Mucosa of descending colon (tissue), 3 donors: ENCODE measurements around the gene LLCFC1. TPM values are rescaled to one million over a fixed set of nuclear protein-coding genes. Genes with fewer than 3 reads are reported as not detected.

Source experiments
- ATAC-seq: fragments of 200-7000 bp; cut with Tn5 transposase; one replicate; pipeline ENCODE4 v1.9.1; 2020; ENCODE audit warnings: mild to moderate bottlenecking, moderate library complexity
- DNase-seq, 3 donors: peaks; one replicate each; pipeline ENCODE4 v3.0.0-alpha.2; 2020
- H3K36me3 ChIP-seq: fragments of 200-600 bp; one replicate; pipeline ENCODE4 v1.8.0; 2021; ENCODE audit warnings: low read depth, mild to moderate bottlenecking
- H3K4me1 ChIP-seq: fragments of 200-600 bp; one replicate; pipeline ENCODE4 v1.8.0; 2021; ENCODE audit warnings: low read depth, mild to moderate bottlenecking
- H3K4me3 ChIP-seq: fragments of 200-600 bp; one replicate; pipeline ENCODE4 v1.8.0; 2021; ENCODE audit warnings: mild to moderate bottlenecking
- H3K9me3 ChIP-seq: fragments of 200-600 bp; one replicate; pipeline ENCODE4 v1.8.0; 2021; ENCODE audit warnings: mild to moderate bottlenecking
- intact Hi-C, 2 donors: fragments of 100-400 bp; cut with DNase I in 1 of 2; cut with micrococcal nuclease in 1 of 2; formaldehyde crosslinking; loops; one replicate each; pipeline versions ENCODE4 v1.11.0 to v1.11.1; 2022; cut with DNase I, micrococcal nuclease
- total RNA-seq, 3 donors: library from RNA; stranded (reverse); fragmentation: NEBNext Ultra II Directional in 2 of 3; extraction: Animal tissue kit (Norgen Biotek cat#: 25700) in 2 of 3; gene quantifications; one replicate each; pipeline versions ENCODE4 v1.2.1 to v1.2.4, GENCODE V29; 2021 to 2023
- TF ChIP-seq, protein P1 (sequence below): fragments of 200-600 bp; IDR thresholded peaks from one replicate; pipeline ENCODE4 v1.8.0; 2022; ENCODE audit warnings: antibody characterized with exemption, mild to moderate bottlenecking
- donor health status: DM: no; HTN: no; CAD: no; lungs with moderate emphysema.
- donor health status: DM: no; HTN: no; CAD: no.
- donor health status: DM: no; HTN: yes; CAD: no.

The LLCFC1 gene
- total RNA-seq, 3 donors from 2014 or later, result not detected

DNA sequence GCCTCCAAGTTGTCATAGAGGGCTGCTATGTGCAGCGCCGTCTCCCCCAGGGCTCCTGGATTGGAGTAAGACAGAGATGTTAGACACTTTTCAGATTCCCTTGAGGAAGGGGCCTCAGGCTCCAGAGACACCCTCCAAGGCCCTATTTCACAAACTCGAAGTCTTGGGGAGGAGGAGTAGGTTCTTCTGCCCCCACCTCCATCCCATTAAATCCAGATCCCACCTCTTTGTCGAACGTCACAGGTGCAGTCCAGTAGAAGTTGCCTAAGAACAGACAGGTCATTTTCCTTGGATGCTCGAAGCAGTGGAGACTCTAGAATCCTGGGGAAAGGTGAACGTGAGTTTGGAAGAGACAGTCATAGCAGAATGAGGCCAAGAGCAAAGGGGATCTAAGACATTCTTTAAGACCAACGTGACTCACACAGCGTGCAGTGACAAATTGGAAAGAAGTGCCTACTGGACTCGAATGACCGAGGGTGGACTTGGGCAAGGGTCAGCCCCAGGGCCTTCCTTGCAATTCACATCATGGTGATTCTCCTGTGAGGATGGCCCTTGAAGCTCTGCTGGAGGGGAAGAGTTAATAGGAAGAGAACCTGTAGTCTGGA is 9.1 kb upstream of the LLCFC1 start:
- no peaks in the 10 kb centered on the region for H3K4me1 ChIP-seq
- DNase-seq, result no peak
- no peaks in the 10 kb centered on the region for H3K9me3 ChIP-seq
- intact Hi-C loops, result no loop called here
- no peaks in the 10 kb centered on the region for H3K36me3 ChIP-seq
- no peak for ATAC-seq
- H3K4me3 ChIP-seq, result no peak overlapping the region
- TF ChIP-seq, protein P1, sequence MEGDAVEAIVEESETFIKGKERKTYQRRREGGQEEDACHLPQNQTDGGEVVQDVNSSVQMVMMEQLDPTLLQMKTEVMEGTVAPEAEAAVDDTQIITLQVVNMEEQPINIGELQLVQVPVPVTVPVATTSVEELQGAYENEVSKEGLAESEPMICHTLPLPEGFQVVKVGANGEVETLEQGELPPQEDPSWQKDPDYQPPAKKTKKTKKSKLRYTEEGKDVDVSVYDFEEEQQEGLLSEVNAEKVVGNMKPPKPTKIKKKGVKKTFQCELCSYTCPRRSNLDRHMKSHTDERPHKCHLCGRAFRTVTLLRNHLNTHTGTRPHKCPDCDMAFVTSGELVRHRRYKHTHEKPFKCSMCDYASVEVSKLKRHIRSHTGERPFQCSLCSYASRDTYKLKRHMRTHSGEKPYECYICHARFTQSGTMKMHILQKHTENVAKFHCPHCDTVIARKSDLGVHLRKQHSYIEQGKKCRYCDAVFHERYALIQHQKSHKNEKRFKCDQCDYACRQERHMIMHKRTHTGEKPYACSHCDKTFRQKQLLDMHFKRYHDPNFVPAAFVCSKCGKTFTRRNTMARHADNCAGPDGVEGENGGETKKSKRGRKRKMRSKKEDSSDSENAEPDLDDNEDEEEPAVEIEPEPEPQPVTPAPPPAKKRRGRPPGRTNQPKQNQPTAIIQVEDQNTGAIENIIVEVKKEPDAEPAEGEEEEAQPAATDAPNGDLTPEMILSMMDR, result no peak

DNA sequence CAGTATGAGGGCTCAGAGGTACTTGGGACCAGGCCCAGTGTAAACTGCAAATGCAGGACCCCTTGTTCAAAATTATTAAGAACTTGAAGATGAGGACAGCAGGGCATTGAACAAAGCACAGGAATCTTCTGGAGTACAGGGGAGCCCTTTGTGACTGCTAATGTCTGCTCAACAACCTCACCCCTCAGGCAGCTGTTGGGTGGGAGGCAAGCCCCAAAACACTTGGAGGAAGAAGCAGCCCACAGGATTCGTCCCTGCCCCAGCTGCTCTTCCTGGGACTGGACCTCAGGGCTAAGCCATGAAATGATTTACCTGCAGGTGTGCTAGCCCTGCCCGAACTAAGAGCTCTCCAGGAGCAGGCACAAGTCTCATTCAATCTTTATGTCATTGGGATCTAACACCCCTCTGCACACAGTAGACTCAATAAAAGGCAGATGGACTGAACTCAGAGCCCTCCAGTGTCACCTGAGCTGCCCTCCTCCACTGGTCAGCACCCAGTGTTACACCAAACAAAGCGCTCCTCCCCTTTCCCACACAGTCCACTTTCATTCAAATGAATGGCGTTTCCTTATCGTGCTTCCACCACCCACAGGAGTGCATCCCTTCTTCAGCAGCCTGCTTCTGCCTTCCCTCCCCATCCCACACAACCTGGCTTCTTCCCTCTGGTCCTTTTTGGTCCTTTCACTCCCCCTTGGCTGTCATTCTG is 6.7 kb upstream of the LLCFC1 start:
- ATAC-seq, result no peak

DNA sequence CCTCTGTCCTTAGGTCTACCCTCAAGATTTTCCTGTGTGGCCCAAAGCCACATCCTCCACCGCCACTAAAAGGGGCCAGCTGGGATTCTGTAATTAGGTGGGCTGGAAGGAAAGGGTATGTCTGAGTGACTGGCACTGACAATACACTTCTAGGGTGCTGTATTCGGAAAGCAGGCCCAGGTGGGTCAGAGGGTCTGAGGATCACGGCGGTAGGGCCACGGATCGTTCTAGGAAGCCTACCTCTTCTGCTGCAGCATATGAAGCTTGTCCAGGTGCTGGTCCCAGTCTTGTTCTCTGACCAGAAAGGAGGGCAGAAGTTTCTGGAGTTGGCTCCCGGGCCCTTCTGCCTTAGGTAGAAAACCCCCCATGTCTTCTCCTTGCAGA is 6.2 kb upstream of the LLCFC1 start:
- H3K4me1 ChIP-seq, result no peaks in the 10 kb centered on the region
- no peak for ATAC-seq
- H3K9me3 ChIP-seq, result no peaks in the 10 kb centered on the region
- no peak overlapping the region for H3K4me3 ChIP-seq
- intact Hi-C loops, result no loop called here
- no peak for DNase-seq
- TF ChIP-seq, protein P1, result no peak
- no peaks in the 10 kb centered on the region for H3K36me3 ChIP-seq

More for the DNA sequence above, 6.7 kb upstream of the LLCFC1 start:
- intact Hi-C loops, result no loop called here
- TF ChIP-seq, protein P1, result no peak
- H3K4me1 ChIP-seq, result no peaks in the 10 kb centered on the region
- H3K4me3 ChIP-seq, result no peak overlapping the region
- H3K36me3 ChIP-seq, result no peaks in the 10 kb centered on the region
- DNase-seq, result no peak
- no peaks in the 10 kb centered on the region for H3K9me3 ChIP-seq

DNA sequence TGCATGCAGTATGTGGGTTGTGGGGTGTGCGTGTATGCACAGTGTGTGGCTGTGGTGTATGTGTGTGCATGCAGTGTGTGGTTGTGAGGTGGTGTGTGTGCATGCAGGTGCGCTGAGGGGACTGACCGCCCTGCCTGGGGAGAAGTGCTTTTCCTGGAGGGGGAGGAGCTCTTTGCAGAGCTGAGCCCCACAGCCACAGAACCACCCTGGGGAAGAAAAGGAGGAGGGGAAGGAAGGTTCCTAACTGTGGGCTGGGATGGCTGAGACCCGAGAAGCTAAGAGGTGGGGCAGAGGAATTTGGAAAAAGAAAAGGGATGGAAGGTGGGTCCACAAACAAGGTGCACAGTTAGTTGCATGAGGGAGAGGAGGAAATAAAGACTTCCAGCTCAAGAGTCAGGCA is 5.7 kb upstream of the LLCFC1 start, which contains the start of gene TRPV5:
TRPV5 (minus strand) TSS at position 123 of the 400 bp plus-strand sequence. CDS start 287 bp downstream, outside the sequence.
- Histone ChIP-seq H3K4me1 (no peaks in the 10 kb centered on the region), H3K36me3 (no peaks in the 10 kb centered on the region), H3K4me3 (no peak within 1 kb of the TSS), H3K9me3 (no peaks in the 10 kb centered on the region)
- ATAC-seq, result no peak
- intact Hi-C loops, result no loop called here
- TF ChIP-seq, protein P1, result no peak
- DNase-seq, result no peak

DNA sequence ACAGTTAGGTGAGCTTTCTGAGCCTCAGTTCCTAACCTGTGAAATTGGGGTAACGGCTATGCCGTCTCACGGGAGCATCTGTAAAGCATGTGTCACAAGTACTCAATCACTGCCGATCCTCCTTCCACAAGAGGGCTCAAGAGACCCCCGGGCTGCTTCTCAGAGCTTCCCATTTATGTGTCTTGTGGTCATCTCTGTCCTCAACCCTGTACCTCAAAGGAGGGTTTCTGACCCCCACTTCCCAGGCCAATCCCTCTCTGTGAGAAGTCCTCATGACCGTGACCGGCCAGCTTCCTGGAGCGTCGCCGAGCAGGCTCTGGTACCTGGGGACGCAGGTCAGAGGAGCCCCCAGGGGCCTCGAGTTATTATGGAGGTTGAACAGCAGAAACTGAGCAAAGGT is 5.2 kb upstream of the LLCFC1 start:
- no peaks in the 10 kb centered on the region for H3K4me1 ChIP-seq
- TF ChIP-seq, protein P1, result no peak
- ATAC-seq (no peak), DNase-seq (no peak)
- no peak overlapping the region for H3K4me3 ChIP-seq
- intact Hi-C loops, result no loop called here
- H3K36me3 ChIP-seq, result no peaks in the 10 kb centered on the region
- H3K9me3 ChIP-seq, result no peaks in the 10 kb centered on the region
